ENCODE measurements around the gene SIK3.

GRCh38 chr11:117143390-117143789, 45.2 kb upstream of the SIK3 start:
- no peak for TF ChIP-seq FOXP2 (optimal IDR thresholded peaks at IDR 0.05; ENCODE audit: borderline replicate concordance, extremely low read depth, extremely low read length, insufficient read depth)
- TF ChIP-seq REST (IDR thresholded peaks at IDR 0.05; ENCODE audit: insufficient read depth in 1 of 2, low read depth in 2 of 2, low read length in 2 of 2), result no peak
- no peak for TF ChIP-seq SIN3A (IDR thresholded peaks at IDR 0.05; ENCODE audit: borderline replicate concordance, insufficient read depth, low read length)
